ENCODE results near the gene ERCC2. TPM values are rescaled to one million over a fixed set of nuclear protein-coding genes. Genes with fewer than 3 reads are reported as not detected.

The ERCC2 gene
- total and polyA plus RNA-seq, 3 donors from 2014 or later: 37.5 to 49.8 (median 46.4) TPM

- TF ChIP-seq POLR2A (IDR thresholded peaks at IDR 0.05) (no peak), CTCF (IDR thresholded peaks at IDR 0.05) (no peak)
- Histone ChIP-seq H3K9me3 (no peaks in the 10 kb centered on the region), H3K27ac (no peak overlapping the region), H3K36me3 (ENCODE audit: low read depth, missing control alignments) (no peaks in the 10 kb centered on the region), H3K27me3 (no peaks in the 10 kb centered on the region), H3K4me1 (no peaks in the 10 kb centered on the region), H3K4me3 (no peak overlapping the region)
- no peak for DNase-seq
- intact Hi-C loops (cut with DNase I; ENCODE audit: low total_unique reads): no loop called here
- 91 to 93% methylated on average over 11 to 17 of the region's 17 CpGs for WGBS, 2 donors
Observed at GRCh38 chr19:45350477-45351058, 19.8 kb downstream of the ERCC2 start.

- 80 to 86% methylated on average over 7 to 17 of the region's 17 CpGs for WGBS, 2 donors
- no peaks in the 10 kb centered on the region for H3K36me3 ChIP-seq (ENCODE audit: low read depth, missing control alignments)
- intact Hi-C loops (cut with DNase I; ENCODE audit: low total_unique reads): no loop called here
- H3K9me3 ChIP-seq: no peaks in the 10 kb centered on the region
- H3K4me1 ChIP-seq: no peaks in the 10 kb centered on the region
- TF ChIP-seq POLR2A (IDR thresholded peaks at IDR 0.05) (no peak), CTCF (IDR thresholded peaks at IDR 0.05) (no peak)
- H3K27me3 ChIP-seq: no peaks in the 10 kb centered on the region
- H3K27ac ChIP-seq: no peak overlapping the region
- H3K4me3 ChIP-seq: no peak overlapping the region
- DNase-seq: no peak
Observed at GRCh38 chr19:45349430-45349941, 20.9 kb downstream of the ERCC2 start.

- no peaks in the 10 kb centered on the region for H3K36me3 ChIP-seq (ENCODE audit: low read depth, missing control alignments)
- no peak overlapping the region for H3K27ac ChIP-seq
- intact Hi-C loops (cut with DNase I; ENCODE audit: low total_unique reads): no loop called here
- no peaks in the 10 kb centered on the region for H3K27me3 ChIP-seq
- no peak overlapping the region for H3K4me3 ChIP-seq
- no peaks in the 10 kb centered on the region for H3K4me1 ChIP-seq
- TF ChIP-seq POLR2A (IDR thresholded peaks at IDR 0.05) (no peak), CTCF (IDR thresholded peaks at IDR 0.05) (no peak)
- 57 to 80% methylated on average over 3 of the region's 3 CpGs for WGBS, 2 donors
- DNase-seq: no peak
- no peaks in the 10 kb centered on the region for H3K9me3 ChIP-seq
Observed at GRCh38 chr19:45349126-45349415, 21.3 kb downstream of the ERCC2 start.

- H3K9me3 ChIP-seq: no peaks in the 10 kb centered on the region
- no peak overlapping the region for H3K27ac ChIP-seq
- DNase-seq: no peak
- no peaks in the 10 kb centered on the region for H3K36me3 ChIP-seq (ENCODE audit: low read depth, missing control alignments)
- H3K27me3 ChIP-seq: no peaks in the 10 kb centered on the region
- H3K4me3 ChIP-seq: no peak overlapping the region
- intact Hi-C loops (cut with DNase I; ENCODE audit: low total_unique reads): no loop called here
- H3K4me1 ChIP-seq: no peaks in the 10 kb centered on the region
- TF ChIP-seq CTCF (IDR thresholded peaks at IDR 0.05) (no peak), POLR2A (IDR thresholded peaks at IDR 0.05) (no peak)
- 78 to 84% methylated on average over 15 to 23 of the region's 23 CpGs for WGBS, 2 donors
Observed at GRCh38 chr19:45348367-45349125, 21.8 kb downstream of the ERCC2 start.

Measured in testis (tissue), 3 donors.